ENCODE measurements around the gene AHDC1.

The AHDC1 gene

GRCh38 chr1:27603681-27604578 is at the start of gene AHDC1:
Gene AHDC1 (minus strand): TSS chr1:27604144. CDS start chr1:27552115, 52,029 bp downstream.
- Histone ChIP-seq H3K4me1 (ENCODE audit: low read length) (no peaks in the 10 kb centered on the region), H2AFZ (ENCODE audit: low read length) (peak within 1 kb of the TSS; percentile 76), H3F3A (ENCODE audit: insufficient read depth, low read length) (no peaks in the 10 kb centered on the region), H4K20me1 (ENCODE audit: insufficient read depth, low read length) (no peaks in the 10 kb centered on the region), H3K36me3 (replicated peaks; ENCODE audit: insufficient read depth, low read length) (no peaks in the 10 kb centered on the region), H3K4me2 (ENCODE audit: low read depth, low read length) (peak within 1 kb of the TSS; percentile 90), H3K9ac (ENCODE audit: low read length) (peak within 1 kb of the TSS; percentile 41; the same call in 1 of the 2 replicates), H3K9me2 (replicated peaks; ENCODE audit: insufficient read depth, low read length) (no peaks in the 10 kb centered on the region), H3K27me3 (replicated peaks; ENCODE audit: insufficient read depth, low read length) (no peaks in the 10 kb centered on the region), H3K9me3 (replicated peaks; ENCODE audit: insufficient read depth, low read length) (no peaks in the 10 kb centered on the region), H3K27ac (ENCODE audit: low read length) (no peak within 1 kb of the TSS), H3K4me3 (ENCODE audit: low read length) (peak within 1 kb of the TSS; percentile 83), H3K79me2 (ENCODE audit: low read length) (no peaks in the 10 kb centered on the region)
- DNase-seq, result peak; percentile 91
- TF ChIP-seq EZH2 (optimal IDR thresholded peaks at IDR 0.05; ENCODE audit: low read depth, low read length) (no peak), CTCF (IDR thresholded peaks at IDR 0.05; ENCODE audit: low read length) (no peak), EZH2phosphoT487 (IDR thresholded peaks at IDR 0.05; ENCODE audit: low read length) (no peak)

- H3K4me2 ChIP-seq (ENCODE audit: low read depth, low read length), result no peak overlapping the region
- no peak for TF ChIP-seq EZH2 (optimal IDR thresholded peaks at IDR 0.05; ENCODE audit: low read depth, low read length)
- TF ChIP-seq CTCF (IDR thresholded peaks at IDR 0.05; ENCODE audit: low read length), result no peak
- TF ChIP-seq EZH2phosphoT487 (IDR thresholded peaks at IDR 0.05; ENCODE audit: low read length), result no peak
- H3K4me1 ChIP-seq (ENCODE audit: low read length), result no peaks in the 10 kb centered on the region
- H3K4me3 ChIP-seq (ENCODE audit: low read length), result no peak overlapping the region
- DNase-seq, result no peak
- H4K20me1 ChIP-seq (ENCODE audit: insufficient read depth, low read length), result no peaks in the 10 kb centered on the region
- H3K36me3 ChIP-seq (replicated peaks; ENCODE audit: insufficient read depth, low read length), result no peaks in the 10 kb centered on the region
- no peak overlapping the region for H3K9ac ChIP-seq (ENCODE audit: low read length)
- no peaks in the 10 kb centered on the region for H3K9me2 ChIP-seq (replicated peaks; ENCODE audit: insufficient read depth, low read length)
- no peaks in the 10 kb centered on the region for H3K9me3 ChIP-seq (replicated peaks; ENCODE audit: insufficient read depth, low read length)
- H3K27ac ChIP-seq (ENCODE audit: low read length), result no peak overlapping the region
- no peaks in the 10 kb centered on the region for H3K79me2 ChIP-seq (ENCODE audit: low read length)
- no peaks in the 10 kb centered on the region for H3K27me3 ChIP-seq (replicated peaks; ENCODE audit: insufficient read depth, low read length)
- H2AFZ ChIP-seq (ENCODE audit: low read length), result no peak overlapping the region
- H3F3A ChIP-seq (ENCODE audit: insufficient read depth, low read length), result no peaks in the 10 kb centered on the region
Measured at GRCh38 chr1:27652111-27652864, 48.3 kb upstream of the AHDC1 start.

GRCh38 chr1:27650539-27651175 is 46.7 kb upstream of the AHDC1 start:
- no peak overlapping the region for H3K27ac ChIP-seq (ENCODE audit: low read length)
- no peak overlapping the region for H2AFZ ChIP-seq (ENCODE audit: low read length)

More at GRCh38 chr1:27650539-27651175, 46.7 kb upstream of the AHDC1 start:
- H3F3A ChIP-seq (ENCODE audit: insufficient read depth, low read length), result no peaks in the 10 kb centered on the region
- no peaks in the 10 kb centered on the region for H3K9me3 ChIP-seq (replicated peaks; ENCODE audit: insufficient read depth, low read length)
- H3K4me2 ChIP-seq (ENCODE audit: low read depth, low read length), result no peak overlapping the region
- no peaks in the 10 kb centered on the region for H3K4me1 ChIP-seq (ENCODE audit: low read length)
- no peaks in the 10 kb centered on the region for H3K9me2 ChIP-seq (replicated peaks; ENCODE audit: insufficient read depth, low read length)
- H3K36me3 ChIP-seq (replicated peaks; ENCODE audit: insufficient read depth, low read length), result no peaks in the 10 kb centered on the region
- TF ChIP-seq EZH2 (optimal IDR thresholded peaks at IDR 0.05; ENCODE audit: low read depth, low read length) (no peak), CTCF (IDR thresholded peaks at IDR 0.05; ENCODE audit: low read length) (no peak), EZH2phosphoT487 (IDR thresholded peaks at IDR 0.05; ENCODE audit: low read length) (no peak)
- H4K20me1 ChIP-seq (ENCODE audit: insufficient read depth, low read length), result no peaks in the 10 kb centered on the region
- no peak overlapping the region for H3K9ac ChIP-seq (ENCODE audit: low read length)
- no peak for DNase-seq
- no peaks in the 10 kb centered on the region for H3K27me3 ChIP-seq (replicated peaks; ENCODE audit: insufficient read depth, low read length)
- no peaks in the 10 kb centered on the region for H3K79me2 ChIP-seq (ENCODE audit: low read length)
- H3K4me3 ChIP-seq (ENCODE audit: low read length), result no peak overlapping the region

All from MM.1S (cell line).